HG02885 (cell line): Measurements from ENCODE around the gene CLSTN1.

ENCODE experiments used
- ATAC-seq: cut with Tn5 transposase; IDR thresholded peaks from one replicate; pipeline ENCODE4 v1.9.1; 2021; ENCODE audit warnings: mild to moderate bottlenecking; ENCODE audit not compliant: unreplicated experiment, poor library complexity

Gene CLSTN1

DNA sequence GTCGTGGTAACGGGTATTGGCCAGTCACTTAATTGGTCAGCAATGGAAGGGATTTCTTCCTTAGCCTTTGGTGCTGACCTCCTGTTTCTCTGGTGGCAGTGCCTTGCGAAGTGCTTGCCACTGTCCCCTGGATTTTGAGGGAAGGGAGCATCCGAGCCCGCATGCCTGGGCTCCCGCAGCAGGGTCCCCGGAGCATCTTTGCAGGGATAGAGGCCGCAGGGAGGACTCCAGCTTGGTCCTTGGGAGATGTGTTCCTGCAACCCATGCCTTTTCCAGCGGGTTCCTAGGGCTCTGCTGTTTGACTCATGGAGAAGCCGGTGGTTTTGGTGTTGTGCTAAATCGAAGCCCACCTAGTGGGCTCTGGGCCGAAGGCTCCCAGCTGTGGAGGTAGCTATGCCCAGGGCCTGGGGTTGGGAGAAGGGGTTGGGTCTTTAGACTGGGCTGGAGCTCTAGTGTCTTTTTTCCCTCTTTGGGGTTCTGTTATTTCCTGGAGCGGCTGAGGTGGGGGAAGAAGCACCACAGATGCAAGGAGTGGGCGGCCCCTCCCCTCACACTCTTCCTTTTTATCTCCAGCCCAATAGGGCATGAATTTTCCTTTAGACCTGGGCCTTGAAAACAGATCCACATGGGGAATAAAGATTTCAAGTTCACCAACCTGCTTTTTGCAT, 133.2 kb downstream of the CLSTN1 start:
- no peak for ATAC-seq

DNA sequence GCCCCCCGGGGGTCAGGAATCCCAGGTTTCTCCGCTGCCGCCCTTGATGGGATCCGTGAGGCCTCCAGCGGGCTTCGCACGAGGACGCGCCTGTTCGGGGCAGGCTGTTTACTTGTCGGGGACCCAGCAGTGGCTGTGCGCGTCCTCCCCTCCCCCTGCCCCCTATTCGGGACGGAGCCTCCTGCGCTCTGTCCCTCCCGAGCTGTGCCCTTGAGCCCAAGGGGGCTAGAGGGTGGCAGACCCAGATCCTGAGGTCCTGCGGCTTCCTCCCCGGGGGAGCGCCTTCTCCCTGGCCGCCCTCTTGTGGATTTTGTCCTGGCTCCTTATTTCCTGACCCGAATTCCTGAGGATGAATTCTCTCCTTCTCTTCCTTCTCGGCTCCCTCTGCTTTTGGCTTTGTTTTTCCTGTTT, 133.8 kb downstream of the CLSTN1 start:
- no peak for ATAC-seq

DNA sequence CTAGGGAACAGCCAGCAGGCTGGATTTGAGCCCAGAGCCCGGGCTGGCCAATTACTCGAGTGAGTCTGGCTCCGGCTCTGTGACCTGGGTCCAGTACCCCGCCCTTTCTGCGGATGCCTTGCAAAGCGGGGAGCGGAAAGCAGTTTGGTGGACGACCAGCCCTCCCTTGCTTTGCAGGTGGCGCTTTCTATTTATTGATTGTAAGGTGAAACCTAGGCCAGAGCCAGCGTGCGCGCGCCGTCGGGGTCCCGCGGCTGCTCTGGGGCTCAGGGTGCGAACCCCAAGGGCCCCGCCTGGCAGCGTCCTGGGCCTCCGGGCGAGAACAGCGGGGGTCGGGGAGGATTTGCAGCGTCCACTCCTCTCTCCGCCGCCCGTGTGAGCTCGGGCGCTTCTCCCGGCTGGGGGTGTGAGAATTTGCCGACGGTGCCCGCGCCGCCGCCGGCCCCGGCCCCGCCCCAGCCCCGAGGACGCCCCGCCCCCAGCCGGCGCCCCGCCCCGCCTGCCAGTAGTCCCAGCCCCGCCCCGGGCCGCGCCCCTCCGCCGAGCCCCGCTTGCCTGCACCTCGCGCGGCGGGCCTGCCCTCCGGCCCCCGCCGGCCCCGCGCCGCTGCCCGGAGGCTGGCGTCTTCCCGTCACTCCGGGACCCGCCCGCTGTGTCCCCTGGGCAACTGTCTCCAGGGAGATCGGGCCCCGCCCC, 134.6 kb downstream of the CLSTN1 start:
- ATAC-seq: peak; percentile 61

DNA sequence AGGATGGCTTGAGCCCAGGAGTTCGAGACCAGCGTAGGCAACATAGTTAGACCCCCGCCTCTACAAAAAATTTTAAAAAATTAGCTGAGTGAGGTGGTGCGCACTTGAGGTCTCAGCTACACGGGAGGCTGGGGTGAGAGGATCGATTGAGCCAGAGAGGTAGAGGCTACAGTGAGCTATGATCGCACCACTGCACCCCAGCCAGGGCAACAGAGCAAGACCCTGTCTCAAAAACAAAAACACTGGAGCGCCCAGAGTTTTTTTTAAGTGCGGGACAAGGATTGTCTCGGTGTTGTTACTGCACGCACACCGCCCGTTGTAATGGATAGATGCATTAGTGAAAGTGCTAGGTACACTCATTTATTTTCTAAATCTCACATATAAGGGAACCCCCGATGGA, 135.2 kb downstream of the CLSTN1 start:
- ATAC-seq: no peak

DNA sequence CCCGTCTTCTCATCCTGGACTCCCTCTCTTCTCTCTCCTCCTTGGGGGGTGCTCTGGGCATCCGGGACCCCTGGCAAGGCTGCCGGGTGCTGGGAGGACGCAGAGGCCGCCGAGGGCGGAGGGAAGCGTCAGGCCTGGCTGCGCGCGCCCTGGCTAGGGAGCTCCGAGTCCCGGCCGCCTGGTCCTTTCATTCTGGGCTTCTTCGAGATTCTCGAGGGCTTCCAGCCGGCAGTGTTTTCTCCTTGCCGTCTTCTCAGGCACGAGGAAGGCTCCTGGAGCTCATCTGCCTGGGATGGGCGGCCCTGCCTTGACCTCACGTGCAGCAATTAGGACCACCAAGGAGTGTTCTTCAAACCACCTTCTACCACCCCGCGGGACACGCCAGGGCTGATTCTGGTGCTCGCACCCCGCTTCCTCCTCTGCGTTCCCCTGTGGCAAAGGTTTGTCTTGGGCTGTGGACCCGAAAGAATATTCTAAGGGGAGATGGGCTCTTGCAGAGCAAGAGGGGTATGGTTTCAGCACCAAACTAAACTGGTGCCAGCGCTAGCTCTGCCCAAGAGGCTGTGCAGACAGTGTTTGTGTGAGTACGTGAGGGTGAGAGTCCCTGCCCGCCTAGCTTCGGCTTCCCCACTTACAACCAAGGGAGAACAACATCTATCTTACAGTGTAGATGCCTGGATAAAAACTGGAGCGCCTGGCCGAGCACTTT, 135.7 kb downstream of the CLSTN1 start:
- peak; percentile 11 for ATAC-seq

DNA sequence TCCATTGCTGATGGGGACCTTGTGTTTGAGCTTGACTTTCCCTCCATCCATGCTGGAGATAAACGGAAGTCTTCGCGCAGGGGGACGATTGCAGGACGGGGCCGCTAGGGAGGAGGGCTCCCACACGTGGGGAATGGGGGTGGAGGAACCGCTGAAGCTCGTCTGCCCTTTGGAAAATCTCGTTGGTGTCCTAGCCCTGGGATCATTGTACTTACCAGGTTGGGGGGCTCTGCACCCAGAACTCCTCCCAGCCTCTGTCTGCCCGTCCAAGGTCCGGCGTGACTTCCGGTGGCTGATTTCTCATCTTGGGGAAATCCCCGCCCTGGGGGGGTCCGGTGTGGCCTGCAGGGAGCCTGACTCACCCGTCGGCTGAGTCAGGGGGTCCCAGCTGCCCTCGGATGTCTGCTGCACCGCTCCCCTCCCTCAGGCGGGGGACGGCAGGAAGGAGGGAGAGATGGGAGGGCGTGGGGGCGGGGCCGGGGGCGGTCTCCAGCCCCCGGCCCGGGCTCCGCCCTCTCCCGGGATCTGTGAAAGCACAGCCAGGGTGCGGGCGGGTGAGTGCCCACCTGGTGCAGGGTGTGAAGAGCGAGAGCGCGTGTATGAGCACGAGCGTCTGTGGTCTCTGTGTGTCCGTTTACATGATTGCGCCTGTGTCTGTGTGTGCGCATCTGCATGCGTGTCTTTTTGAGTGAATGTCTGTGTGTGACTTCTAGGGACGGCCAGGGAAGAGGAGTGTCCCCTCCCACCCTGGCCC, 136.5 kb downstream of the CLSTN1 start:
- ATAC-seq: peak; percentile 41

DNA sequence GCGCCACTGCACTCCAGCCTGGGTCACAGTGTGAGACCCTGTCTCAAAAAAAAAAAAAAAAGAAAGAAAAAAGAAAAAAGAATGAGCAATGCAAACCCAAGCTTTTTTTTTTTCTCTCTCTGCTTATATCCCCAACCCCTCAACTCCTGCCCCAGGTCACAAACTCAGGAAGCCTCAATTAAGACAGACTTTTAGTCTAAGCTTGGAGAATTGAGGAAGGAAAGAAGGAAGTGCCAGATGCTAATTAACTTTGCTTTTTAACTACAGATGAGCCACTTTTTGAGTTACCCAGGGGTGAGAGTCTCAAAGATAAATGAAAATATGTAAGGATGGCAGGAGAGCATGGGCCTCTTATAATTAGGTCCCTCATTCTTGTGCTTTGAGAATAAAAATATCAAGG, 139.0 kb downstream of the CLSTN1 start:
- ATAC-seq: no peak

DNA sequence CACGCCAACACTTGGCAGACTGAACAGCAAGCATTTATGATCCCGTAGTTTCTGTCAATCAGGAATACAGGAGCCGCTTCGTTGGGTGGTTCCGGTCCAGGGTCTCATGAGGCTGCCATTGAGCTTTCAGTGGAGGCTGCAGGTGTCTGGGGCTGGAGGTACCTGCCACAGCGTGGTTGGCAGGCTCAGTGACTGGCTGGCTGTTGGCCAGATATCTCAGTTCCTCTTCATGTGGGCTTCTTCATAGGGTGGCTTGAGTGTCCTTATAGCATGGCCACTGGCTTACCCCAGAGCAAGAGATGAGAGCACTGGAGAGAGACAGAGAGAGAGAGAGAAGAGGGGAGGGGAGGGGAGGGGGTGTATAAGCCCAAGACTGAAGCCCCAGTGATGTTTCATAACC, 142.9 kb downstream of the CLSTN1 start:
- ATAC-seq: no peak

DNA sequence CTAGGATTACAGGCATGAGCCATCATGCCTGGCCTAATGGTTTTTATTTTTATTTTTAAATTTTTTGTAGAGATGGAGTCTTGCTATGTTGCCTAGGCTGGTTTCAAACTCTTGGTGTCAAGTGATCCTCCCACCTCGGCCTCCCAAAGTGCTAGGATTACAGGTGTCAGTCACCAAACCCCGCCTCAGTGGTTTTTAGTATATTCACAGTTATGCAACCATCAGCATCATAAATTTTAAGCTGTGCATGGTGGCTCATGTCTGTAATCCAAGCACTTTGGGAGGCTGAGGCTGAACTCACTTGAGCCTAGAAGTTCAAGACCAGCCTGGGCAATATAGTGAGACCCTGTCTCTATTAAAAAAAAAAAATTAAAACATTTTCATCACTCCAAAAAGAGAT, 143.7 kb downstream of the CLSTN1 start:
- no peak for ATAC-seq
